GM18508 (cell line): ENCODE measurements around the gene ID3.
A peak's percentile ranks its signal among the peaks of the same experiment; 100 is the strongest.
"Not testable (repeated sequence)": the region's sequence is repeated elsewhere in the genome, so short reads cannot be mapped to it uniquely, and the experiment has no call there.

ENCODE experiments used
- ATAC-seq: cut with Tn5 transposase; IDR thresholded peaks from one replicate; pipeline ENCODE4 v1.9.1; 2021; ENCODE audit warnings: moderate number of reproducible peaks; ENCODE audit not compliant: insufficient read depth, unreplicated experiment

ID3 gene

GRCh38 chr1:23590058-23590783, 30.9 kb upstream of the ID3 start:
- no peak for ATAC-seq

GRCh38 chr1:23589585-23589986, 30.3 kb upstream of the ID3 start:
- no peak for ATAC-seq

- no peak for ATAC-seq
Observed at GRCh38 chr1:23588749-23589548, 29.6 kb upstream of the ID3 start.

- ATAC-seq: no peak
Observed at GRCh38 chr1:23585321-23586022, 26.2 kb upstream of the ID3 start.

- ATAC-seq: not testable (repeated sequence)
Observed at GRCh38 chr1:23583727-23584126, 24.4 kb upstream of the ID3 start.

GRCh38 chr1:23582820-23583219, 23.5 kb upstream of the ID3 start:
- ATAC-seq: no peak

- ATAC-seq: no peak
Observed at GRCh38 chr1:23581219-23581618, 21.9 kb upstream of the ID3 start.

- no peak for ATAC-seq
Observed at GRCh38 chr1:23578997-23579363, 19.7 kb upstream of the ID3 start.

GRCh38 chr1:23578311-23578996, 19.2 kb upstream of the ID3 start:
- ATAC-seq: no peak

GRCh38 chr1:23577056-23578004, 18.0 kb upstream of the ID3 start:
- ATAC-seq: peak; percentile 65

GRCh38 chr1:23576338-23577055, 17.2 kb upstream of the ID3 start:
- no peak for ATAC-seq

- no peak for ATAC-seq
Observed at GRCh38 chr1:23575226-23575810, 16.0 kb upstream of the ID3 start.

- ATAC-seq: no peak
Observed at GRCh38 chr1:23574265-23574754, 15.0 kb upstream of the ID3 start.

- ATAC-seq: no peak
Observed at GRCh38 chr1:23573574-23574182, 14.4 kb upstream of the ID3 start.

- ATAC-seq: no peak
Observed at GRCh38 chr1:23571465-23571864, 12.2 kb upstream of the ID3 start.

GRCh38 chr1:23570001-23570691, 10.8 kb upstream of the ID3 start:
- no peak for ATAC-seq

GRCh38 chr1:23568608-23569383, 9.5 kb upstream of the ID3 start:
- no peak for ATAC-seq
